ENCODE data around the gene E2F2.
"Not testable (repeated sequence)": the region's sequence is repeated elsewhere in the genome, so short reads cannot be mapped to it uniquely, and the experiment has no call there.

The E2F2 gene

DNA sequence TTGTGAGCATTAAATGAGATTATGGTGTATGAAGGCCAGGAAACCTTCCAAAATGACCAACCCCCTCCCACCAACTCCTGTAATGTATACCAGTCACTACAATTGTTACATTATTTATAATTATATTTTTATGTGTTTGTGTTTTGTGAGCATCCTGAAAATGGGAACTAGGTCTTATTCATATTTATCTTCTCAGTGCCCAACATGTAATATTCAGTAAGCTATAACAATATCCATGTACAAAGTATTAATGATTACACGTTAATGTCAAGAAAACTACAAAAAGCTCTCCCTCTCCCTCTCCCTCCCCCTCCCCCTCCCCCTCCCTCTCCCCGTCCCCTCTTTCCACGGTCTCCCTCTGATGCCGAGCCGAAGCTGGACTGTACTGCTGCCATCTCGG is 28.1 kb downstream of the E2F2 start:
- DNase-seq (ENCODE audit: low read depth), result no peak
- no peak overlapping the region for H3K4me3 ChIP-seq (ENCODE audit: low read depth, low read length)
- TF ChIP-seq, protein P1, sequence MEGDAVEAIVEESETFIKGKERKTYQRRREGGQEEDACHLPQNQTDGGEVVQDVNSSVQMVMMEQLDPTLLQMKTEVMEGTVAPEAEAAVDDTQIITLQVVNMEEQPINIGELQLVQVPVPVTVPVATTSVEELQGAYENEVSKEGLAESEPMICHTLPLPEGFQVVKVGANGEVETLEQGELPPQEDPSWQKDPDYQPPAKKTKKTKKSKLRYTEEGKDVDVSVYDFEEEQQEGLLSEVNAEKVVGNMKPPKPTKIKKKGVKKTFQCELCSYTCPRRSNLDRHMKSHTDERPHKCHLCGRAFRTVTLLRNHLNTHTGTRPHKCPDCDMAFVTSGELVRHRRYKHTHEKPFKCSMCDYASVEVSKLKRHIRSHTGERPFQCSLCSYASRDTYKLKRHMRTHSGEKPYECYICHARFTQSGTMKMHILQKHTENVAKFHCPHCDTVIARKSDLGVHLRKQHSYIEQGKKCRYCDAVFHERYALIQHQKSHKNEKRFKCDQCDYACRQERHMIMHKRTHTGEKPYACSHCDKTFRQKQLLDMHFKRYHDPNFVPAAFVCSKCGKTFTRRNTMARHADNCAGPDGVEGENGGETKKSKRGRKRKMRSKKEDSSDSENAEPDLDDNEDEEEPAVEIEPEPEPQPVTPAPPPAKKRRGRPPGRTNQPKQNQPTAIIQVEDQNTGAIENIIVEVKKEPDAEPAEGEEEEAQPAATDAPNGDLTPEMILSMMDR (IDR thresholded peaks at IDR 0.05; ENCODE audit: low read depth, low read length, missing control alignments), result no peak

GRCh38 chr1:23500466-23500865 is 30.6 kb downstream of the E2F2 start:
- TF ChIP-seq, protein P1 (IDR thresholded peaks at IDR 0.05; ENCODE audit: low read depth, low read length, missing control alignments), result no peak
- H3K4me3 ChIP-seq (ENCODE audit: low read depth, low read length), result no peak overlapping the region
- no peak for DNase-seq (ENCODE audit: low read depth)

- no peak overlapping the region for H3K4me3 ChIP-seq (ENCODE audit: low read depth, low read length)
- DNase-seq (ENCODE audit: low read depth), result no peak
- TF ChIP-seq, protein P1 (IDR thresholded peaks at IDR 0.05; ENCODE audit: low read depth, low read length, missing control alignments), result no peak
Observed at GRCh38 chr1:23497777-23498439, 33.1 kb downstream of the E2F2 start.

DNA sequence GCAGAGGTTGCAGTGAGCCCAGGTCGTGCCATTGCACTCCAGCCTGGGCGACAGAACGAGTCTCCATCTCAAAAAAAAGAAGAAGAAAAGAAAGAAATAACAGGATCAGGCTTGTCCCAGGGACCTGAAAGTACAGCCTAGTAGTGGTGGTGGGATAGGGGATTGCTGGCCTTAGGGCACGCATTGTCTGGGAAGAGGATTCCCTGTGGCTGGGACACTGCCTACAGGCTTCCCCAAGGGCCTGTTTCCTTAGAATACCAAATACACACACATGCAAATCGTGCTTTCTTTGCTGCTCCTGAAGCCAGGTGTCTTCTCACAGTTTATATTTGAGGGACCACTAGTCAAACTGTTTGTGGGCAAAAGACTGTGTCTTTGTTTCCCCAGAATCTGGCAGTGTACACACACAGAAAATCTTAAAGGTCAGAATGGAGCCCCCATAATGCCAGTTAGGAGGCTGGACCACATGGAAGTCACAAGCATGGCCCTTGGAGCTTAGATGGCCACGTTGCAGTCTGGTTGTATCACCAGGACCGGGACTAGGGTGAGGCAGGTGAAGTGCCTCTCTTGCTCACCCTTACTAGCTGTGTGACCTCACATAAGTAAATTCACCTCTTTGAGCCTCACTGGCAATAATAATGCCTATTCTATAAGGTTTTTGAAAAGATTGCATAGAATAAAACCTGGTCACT is 34.4 kb downstream of the E2F2 start:
- TF ChIP-seq, protein P1 (IDR thresholded peaks at IDR 0.05; ENCODE audit: low read depth, low read length, missing control alignments), result no peak
- DNase-seq (ENCODE audit: low read depth), result no peak
- no peak overlapping the region for H3K4me3 ChIP-seq (ENCODE audit: low read depth, low read length)

DNA sequence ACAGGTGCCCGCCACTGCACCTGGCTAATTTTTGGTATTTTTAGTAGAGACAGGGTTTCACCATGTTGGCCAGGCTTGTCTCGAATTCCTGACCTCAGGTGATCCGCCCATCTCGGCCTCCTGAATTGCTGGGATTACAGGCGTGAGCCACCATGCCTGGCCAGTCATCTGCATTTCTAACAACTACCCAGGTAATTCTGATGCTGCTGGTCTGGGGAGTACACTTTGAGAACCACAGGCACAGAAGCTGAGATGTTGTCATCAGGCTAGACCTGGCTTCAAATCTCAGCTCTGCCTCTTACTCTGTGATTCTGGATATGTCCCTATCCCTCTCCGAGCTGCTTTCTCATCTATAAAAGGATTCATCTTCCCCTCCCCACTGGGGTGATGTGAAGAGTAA is 36.2 kb downstream of the E2F2 start:
- not testable (repeated sequence) for DNase-seq (ENCODE audit: low read depth)

DNA sequence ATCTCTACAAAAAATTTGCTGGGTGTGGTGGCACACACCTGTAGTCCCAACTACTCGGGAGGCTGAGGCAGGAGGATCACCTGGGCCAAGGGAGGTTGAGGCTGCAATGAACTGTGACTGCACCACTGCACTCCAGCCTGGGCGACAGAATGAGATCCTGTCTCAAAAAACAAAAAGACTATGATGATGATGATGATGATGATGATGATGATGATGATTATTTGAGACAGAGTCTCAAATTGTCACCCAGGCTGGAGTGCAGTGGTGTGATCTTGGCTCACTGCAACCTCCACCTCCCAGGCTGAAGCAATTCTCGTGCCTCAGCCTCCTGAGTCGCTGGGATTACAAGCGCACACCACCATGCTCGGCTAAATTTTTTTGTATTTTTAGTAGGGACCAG is 38.3 kb downstream of the E2F2 start:
- not testable (repeated sequence) for H3K4me3 ChIP-seq (ENCODE audit: low read depth, low read length); DNase-seq (ENCODE audit: low read depth)

More for the DNA sequence above, 36.2 kb downstream of the E2F2 start:
- H3K4me3 ChIP-seq (ENCODE audit: low read depth, low read length), result not testable (repeated sequence)

DNA sequence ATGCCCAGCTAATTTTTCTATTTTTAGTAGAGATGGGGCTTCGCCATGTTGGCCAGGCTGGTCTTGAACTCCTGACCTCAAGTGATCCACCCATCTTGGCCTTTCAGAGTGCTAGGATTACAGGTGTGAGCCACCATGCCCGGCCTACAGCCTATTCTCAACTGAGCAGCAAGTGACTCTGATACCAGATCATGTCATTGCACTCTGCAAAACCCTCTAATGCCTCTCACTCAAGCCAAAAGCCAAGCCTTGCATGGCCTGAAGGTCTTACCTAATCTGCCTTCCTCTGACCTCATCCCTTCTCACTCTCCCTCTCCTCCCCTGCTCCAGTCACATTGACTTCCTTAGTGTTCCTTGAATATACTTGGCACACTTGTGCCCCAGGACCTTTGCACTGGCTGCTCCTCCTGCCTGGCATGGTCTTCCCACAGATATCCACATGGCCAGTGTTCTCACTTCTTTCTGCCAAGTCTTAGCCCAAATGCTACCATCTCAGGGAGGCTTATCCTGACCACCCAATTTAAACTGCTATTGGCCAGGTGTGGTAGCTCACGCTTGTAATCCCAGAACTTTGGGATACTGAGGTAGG is 38.8 kb downstream of the E2F2 start:
- TF ChIP-seq, protein P1 (IDR thresholded peaks at IDR 0.05; ENCODE audit: low read depth, low read length, missing control alignments), result no peak
- H3K4me3 ChIP-seq (ENCODE audit: low read depth, low read length), result no peak overlapping the region
- DNase-seq (ENCODE audit: low read depth), result no peak

DNA sequence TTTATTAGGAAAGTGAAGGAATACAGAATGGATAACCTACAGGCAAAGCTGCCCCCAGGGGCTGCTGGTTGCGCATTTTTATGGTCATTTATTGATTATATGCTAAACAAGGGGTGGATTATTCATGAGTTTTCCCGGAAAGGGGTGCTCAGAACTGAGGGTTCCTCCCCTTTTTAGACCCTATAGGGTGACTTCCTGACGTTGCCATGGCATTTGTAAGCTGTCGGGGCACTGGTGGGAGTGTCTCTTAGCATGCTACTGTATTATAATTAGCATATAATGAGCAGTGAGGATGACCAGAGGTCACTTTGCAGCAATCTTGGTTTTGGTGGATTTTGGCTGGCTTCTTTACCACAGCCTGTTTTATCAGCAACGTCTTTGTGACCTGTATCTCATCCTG is 41.2 kb downstream of the E2F2 start:
- DNase-seq (ENCODE audit: low read depth), result no peak
- TF ChIP-seq, protein P1 (IDR thresholded peaks at IDR 0.05; ENCODE audit: low read depth, low read length, missing control alignments), result no peak
- no peak overlapping the region for H3K4me3 ChIP-seq (ENCODE audit: low read depth, low read length)
